Measurements from ENCODE around the gene B9D1.

The B9D1 gene

GRCh38 chr17:19311421-19312215, 50.9 kb downstream of the B9D1 start:
- Histone ChIP-seq H3K4me1 (ENCODE audit: control insufficient read depth, insufficient read depth, low read length) (peaks cover 4% of the 10 kb centered on the region), H3K27ac (ENCODE audit: insufficient read depth, low read depth, low read length, poor library complexity, severe bottlenecking) (no peak overlapping the region), H3K9me3 (ENCODE audit: control insufficient read depth, low read length) (no peaks in the 10 kb centered on the region), H3K4me3 (ENCODE audit: insufficient read depth, low read depth, low read length) (no peak overlapping the region), H3K27me3 (ENCODE audit: control insufficient read depth, insufficient read depth, low read length, poor library complexity, severe bottlenecking) (no peaks in the 10 kb centered on the region), H3K36me3 (ENCODE audit: control insufficient read depth, insufficient read depth, low read length) (peaks cover 15% of the 10 kb centered on the region)
- 90 to 100% methylated on average over 5 to 6 of the region's 6 CpGs for WGBS, 2 experiments

GRCh38 chr17:19311016-19311415, 51.5 kb downstream of the B9D1 start:
- Histone ChIP-seq H3K27ac (ENCODE audit: insufficient read depth, low read depth, low read length, poor library complexity, severe bottlenecking) (no peak overlapping the region), H3K9me3 (ENCODE audit: control insufficient read depth, low read length) (no peaks in the 10 kb centered on the region), H3K36me3 (ENCODE audit: control insufficient read depth, insufficient read depth, low read length) (peaks cover 15% of the 10 kb centered on the region), H3K27me3 (ENCODE audit: control insufficient read depth, insufficient read depth, low read length, poor library complexity, severe bottlenecking) (no peaks in the 10 kb centered on the region), H3K4me3 (ENCODE audit: insufficient read depth, low read depth, low read length) (no peak overlapping the region), H3K4me1 (ENCODE audit: control insufficient read depth, insufficient read depth, low read length) (peaks cover 3% of the 10 kb centered on the region)
- 89 to 100% methylated on average over 2 to 5 of the region's 5 CpGs for WGBS, 2 experiments

DNA sequence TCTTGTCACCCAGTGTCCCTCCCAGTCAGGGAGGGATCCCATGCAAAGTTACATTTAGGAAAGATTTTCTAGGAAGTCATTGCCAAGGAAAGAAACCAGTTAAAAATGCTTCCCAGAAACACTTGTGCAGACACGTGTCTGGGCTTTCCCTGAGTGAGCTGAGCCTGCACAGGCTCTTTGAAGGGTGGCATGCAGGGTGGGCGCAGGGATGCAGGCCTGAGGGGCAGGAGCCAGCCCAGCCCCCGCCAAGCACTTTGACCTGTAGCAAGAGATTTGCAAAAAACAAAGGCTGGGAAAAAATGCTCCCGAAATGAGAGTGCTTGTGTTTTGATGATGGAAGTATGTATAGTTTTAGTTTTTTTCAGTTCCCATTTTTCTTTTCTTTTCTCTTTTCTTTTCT, 52.4 kb downstream of the B9D1 start:
- no peak overlapping the region for H3K27ac ChIP-seq (ENCODE audit: insufficient read depth, low read depth, low read length, poor library complexity, severe bottlenecking)
- H3K9me3 ChIP-seq (ENCODE audit: control insufficient read depth, low read length): no peaks in the 10 kb centered on the region
- no peaks in the 10 kb centered on the region for H3K27me3 ChIP-seq (ENCODE audit: control insufficient read depth, insufficient read depth, low read length, poor library complexity, severe bottlenecking)
- peaks cover 3% of the 10 kb centered on the region for H3K4me1 ChIP-seq (ENCODE audit: control insufficient read depth, insufficient read depth, low read length)
- 91% methylated on average over 4 of the region's 4 CpGs for WGBS, 2 experiments
- no peak overlapping the region for H3K4me3 ChIP-seq (ENCODE audit: insufficient read depth, low read depth, low read length)
- peaks cover 15% of the 10 kb centered on the region for H3K36me3 ChIP-seq (ENCODE audit: control insufficient read depth, insufficient read depth, low read length)

DNA sequence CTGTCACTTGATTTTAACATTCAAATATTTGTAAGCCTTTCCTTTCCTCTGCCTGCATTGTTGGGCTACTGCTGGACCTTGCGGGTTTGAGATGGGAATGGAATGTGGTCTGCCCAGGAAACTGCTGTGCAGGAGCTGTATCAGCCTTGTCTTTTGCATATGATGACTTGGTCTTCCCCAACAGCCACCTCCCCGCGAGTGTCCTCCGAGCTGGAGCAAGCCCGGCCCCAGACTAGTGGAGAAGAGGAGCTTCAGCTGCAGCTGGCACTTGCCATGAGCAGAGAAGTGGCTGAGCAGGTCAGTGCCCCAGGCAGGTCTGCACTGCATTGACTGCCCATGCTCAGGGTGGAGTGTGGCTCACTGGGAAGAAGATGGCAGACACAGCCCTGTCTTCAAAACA, 52.8 kb downstream of the B9D1 start:
- no peak overlapping the region for H3K27ac ChIP-seq (ENCODE audit: insufficient read depth, low read depth, low read length, poor library complexity, severe bottlenecking)
- no peaks in the 10 kb centered on the region for H3K9me3 ChIP-seq (ENCODE audit: control insufficient read depth, low read length)
- H3K4me1 ChIP-seq (ENCODE audit: control insufficient read depth, insufficient read depth, low read length): peaks cover 3% of the 10 kb centered on the region
- H3K36me3 ChIP-seq (ENCODE audit: control insufficient read depth, insufficient read depth, low read length): peaks cover 15% of the 10 kb centered on the region
- H3K4me3 ChIP-seq (ENCODE audit: insufficient read depth, low read depth, low read length): no peak overlapping the region
- no peaks in the 10 kb centered on the region for H3K27me3 ChIP-seq (ENCODE audit: control insufficient read depth, insufficient read depth, low read length, poor library complexity, severe bottlenecking)
- 88 to 91% methylated on average over 5 of the region's 5 CpGs for WGBS, 2 experiments

DNA sequence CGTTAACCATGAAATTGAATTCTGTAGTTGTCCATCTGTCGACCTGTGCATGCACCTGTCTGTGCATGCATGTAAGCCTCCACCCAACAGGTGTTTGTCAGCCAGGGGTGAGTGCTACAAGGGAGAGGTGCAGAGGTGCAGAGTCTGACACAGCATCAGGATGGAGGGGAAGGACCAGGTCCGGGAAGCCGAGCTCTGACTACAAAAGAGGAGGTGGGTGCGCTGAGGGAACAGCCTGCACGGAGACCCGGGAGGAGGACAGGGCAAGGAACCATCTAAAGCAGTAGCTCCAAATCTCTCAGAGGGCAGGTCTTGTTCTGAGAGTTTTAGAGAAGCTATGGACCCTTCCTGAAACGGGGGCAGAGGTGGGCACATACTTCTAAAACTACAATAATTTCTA, 54.1 kb downstream of the B9D1 start:
- H3K9me3 ChIP-seq (ENCODE audit: control insufficient read depth, low read length): no peaks in the 10 kb centered on the region
- no peak overlapping the region for H3K4me3 ChIP-seq (ENCODE audit: insufficient read depth, low read depth, low read length)
- WGBS, 2 experiments: 94 to 96% methylated on average over 8 of the region's 8 CpGs
- peaks cover 3% of the 10 kb centered on the region for H3K4me1 ChIP-seq (ENCODE audit: control insufficient read depth, insufficient read depth, low read length)
- no peaks in the 10 kb centered on the region for H3K27me3 ChIP-seq (ENCODE audit: control insufficient read depth, insufficient read depth, low read length, poor library complexity, severe bottlenecking)
- peaks cover 12% of the 10 kb centered on the region for H3K36me3 ChIP-seq (ENCODE audit: control insufficient read depth, insufficient read depth, low read length)
- no peak overlapping the region for H3K27ac ChIP-seq (ENCODE audit: insufficient read depth, low read depth, low read length, poor library complexity, severe bottlenecking)

- Histone ChIP-seq H3K9me3 (ENCODE audit: control insufficient read depth, low read length) (no peaks in the 10 kb centered on the region), H3K27ac (ENCODE audit: insufficient read depth, low read depth, low read length, poor library complexity, severe bottlenecking) (no peak overlapping the region), H3K4me3 (ENCODE audit: insufficient read depth, low read depth, low read length) (no peak overlapping the region), H3K27me3 (ENCODE audit: control insufficient read depth, insufficient read depth, low read length, poor library complexity, severe bottlenecking) (no peaks in the 10 kb centered on the region), H3K4me1 (ENCODE audit: control insufficient read depth, insufficient read depth, low read length) (peaks cover 3% of the 10 kb centered on the region), H3K36me3 (ENCODE audit: control insufficient read depth, insufficient read depth, low read length) (peaks cover 7% of the 10 kb centered on the region)
- 96% methylated on average over 10 of the region's 10 CpGs for WGBS, 2 experiments
Measured at GRCh38 chr17:19307521-19307920, 55.0 kb downstream of the B9D1 start.

- Histone ChIP-seq H3K4me3 (ENCODE audit: insufficient read depth, low read depth, low read length) (no peak overlapping the region), H3K27me3 (ENCODE audit: control insufficient read depth, insufficient read depth, low read length, poor library complexity, severe bottlenecking) (no peaks in the 10 kb centered on the region), H3K36me3 (ENCODE audit: control insufficient read depth, insufficient read depth, low read length) (no peaks in the 10 kb centered on the region), H3K4me1 (ENCODE audit: control insufficient read depth, insufficient read depth, low read length) (peaks cover 3% of the 10 kb centered on the region), H3K9me3 (ENCODE audit: control insufficient read depth, low read length) (no peaks in the 10 kb centered on the region), H3K27ac (ENCODE audit: insufficient read depth, low read depth, low read length, poor library complexity, severe bottlenecking) (no peak overlapping the region)
- 94 to 95% methylated on average over 10 of the region's 10 CpGs for WGBS, 2 experiments
Measured at GRCh38 chr17:19306160-19307111, 56.1 kb downstream of the B9D1 start.

DNA sequence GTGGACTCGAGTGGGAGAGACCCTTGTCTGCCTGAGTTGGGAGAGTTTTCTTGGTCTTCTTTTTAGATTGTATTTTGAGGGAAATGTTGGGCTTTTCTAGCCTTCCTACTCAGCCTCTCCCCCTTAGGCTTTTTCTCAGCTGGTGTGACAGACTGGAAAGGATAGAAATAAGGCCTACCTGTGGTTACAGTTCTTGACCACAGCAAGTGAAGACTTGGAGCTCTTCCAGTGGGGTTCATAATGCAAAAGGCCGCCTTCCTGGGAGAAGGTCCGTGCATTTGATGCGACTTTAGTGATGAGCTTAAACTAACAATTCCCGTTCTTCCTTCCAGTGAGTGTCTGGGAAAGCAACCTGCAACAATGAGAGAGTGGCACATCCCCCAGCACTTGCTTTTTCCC, 56.8 kb downstream of the B9D1 start:
- Histone ChIP-seq H3K36me3 (ENCODE audit: control insufficient read depth, insufficient read depth, low read length) (no peaks in the 10 kb centered on the region), H3K9me3 (ENCODE audit: control insufficient read depth, low read length) (no peaks in the 10 kb centered on the region)
- WGBS, 2 experiments: 94 to 97% methylated on average over 5 of the region's 5 CpGs

DNA sequence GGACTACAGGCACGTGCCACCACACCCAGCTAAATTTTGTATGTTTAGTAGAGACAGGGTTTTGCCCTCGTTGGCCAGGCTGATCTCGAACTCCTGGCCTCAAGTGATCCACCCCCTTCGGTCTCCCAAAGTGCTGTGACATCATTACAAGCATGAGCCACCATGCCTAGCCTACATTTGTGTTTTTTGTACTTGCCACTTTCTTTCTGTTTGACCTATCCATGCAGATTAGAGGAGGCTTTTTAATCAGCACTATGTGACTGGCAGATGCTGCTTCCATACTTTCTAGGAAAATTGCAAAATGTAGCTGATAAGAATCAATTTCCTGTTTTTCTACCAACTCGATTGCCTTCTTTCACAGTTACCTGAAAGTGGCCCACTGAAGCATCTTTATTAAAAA, 57.3 kb downstream of the B9D1 start:
- Histone ChIP-seq H3K27ac (ENCODE audit: insufficient read depth, low read depth, low read length, poor library complexity, severe bottlenecking) (no peak overlapping the region), H3K4me3 (ENCODE audit: insufficient read depth, low read depth, low read length) (no peak overlapping the region), H3K9me3 (ENCODE audit: control insufficient read depth, low read length) (no peaks in the 10 kb centered on the region), H3K27me3 (ENCODE audit: control insufficient read depth, insufficient read depth, low read length, poor library complexity, severe bottlenecking) (no peaks in the 10 kb centered on the region), H3K36me3 (ENCODE audit: control insufficient read depth, insufficient read depth, low read length) (no peaks in the 10 kb centered on the region), H3K4me1 (ENCODE audit: control insufficient read depth, insufficient read depth, low read length) (peaks cover 3% of the 10 kb centered on the region)
- WGBS, 2 experiments: 91 to 94% methylated on average over 5 of the region's 5 CpGs

More for the DNA sequence above, 56.8 kb downstream of the B9D1 start:
- no peak overlapping the region for H3K4me3 ChIP-seq (ENCODE audit: insufficient read depth, low read depth, low read length)
- no peaks in the 10 kb centered on the region for H3K27me3 ChIP-seq (ENCODE audit: control insufficient read depth, insufficient read depth, low read length, poor library complexity, severe bottlenecking)
- H3K27ac ChIP-seq (ENCODE audit: insufficient read depth, low read depth, low read length, poor library complexity, severe bottlenecking): no peak overlapping the region
- peaks cover 3% of the 10 kb centered on the region for H3K4me1 ChIP-seq (ENCODE audit: control insufficient read depth, insufficient read depth, low read length)

- no peaks in the 10 kb centered on the region for H3K27me3 ChIP-seq (ENCODE audit: control insufficient read depth, insufficient read depth, low read length, poor library complexity, severe bottlenecking)
- no peak overlapping the region for H3K27ac ChIP-seq (ENCODE audit: insufficient read depth, low read depth, low read length, poor library complexity, severe bottlenecking)
- no peaks in the 10 kb centered on the region for H3K9me3 ChIP-seq (ENCODE audit: control insufficient read depth, low read length)
- WGBS, 2 experiments: 94 to 98% methylated on average over 5 of the region's 5 CpGs
- no peak overlapping the region for H3K4me3 ChIP-seq (ENCODE audit: insufficient read depth, low read depth, low read length)
- no peaks in the 10 kb centered on the region for H3K36me3 ChIP-seq (ENCODE audit: control insufficient read depth, insufficient read depth, low read length)
- peaks cover 7% of the 10 kb centered on the region for H3K4me1 ChIP-seq (ENCODE audit: control insufficient read depth, insufficient read depth, low read length)
Measured at GRCh38 chr17:19304751-19305150, 57.8 kb downstream of the B9D1 start.
